SU-DHL-6 (cell line): ENCODE data around the gene GTF2F2.

Experiments
- EZH2phosphoT487 ChIP-seq: fragments of 200-600 bp; sonication (generic), shearing (Covaris generic); conservative IDR thresholded peaks from 2 replicates; pipeline ENCODE4 v1.6.1; 2018; ENCODE audit warnings: mild to moderate bottlenecking, antibody characterized with exemption, low read length, moderate library complexity, mixed read lengths
- TF ChIP-seq, protein P1 (sequence below): fragments of 200-600 bp; sonication (generic); IDR thresholded peaks from one replicate; pipeline ENCODE4 v1.5.1; 2017; ENCODE audit warnings: antibody characterized with exemption, mild to moderate bottlenecking, low read length, moderate library complexity; ENCODE audit not compliant: insufficient read depth, poor library complexity, severe bottlenecking

GRCh38 chr13:45162821-45163220, 42.5 kb downstream of the GTF2F2 start:
- TF ChIP-seq, protein P1, sequence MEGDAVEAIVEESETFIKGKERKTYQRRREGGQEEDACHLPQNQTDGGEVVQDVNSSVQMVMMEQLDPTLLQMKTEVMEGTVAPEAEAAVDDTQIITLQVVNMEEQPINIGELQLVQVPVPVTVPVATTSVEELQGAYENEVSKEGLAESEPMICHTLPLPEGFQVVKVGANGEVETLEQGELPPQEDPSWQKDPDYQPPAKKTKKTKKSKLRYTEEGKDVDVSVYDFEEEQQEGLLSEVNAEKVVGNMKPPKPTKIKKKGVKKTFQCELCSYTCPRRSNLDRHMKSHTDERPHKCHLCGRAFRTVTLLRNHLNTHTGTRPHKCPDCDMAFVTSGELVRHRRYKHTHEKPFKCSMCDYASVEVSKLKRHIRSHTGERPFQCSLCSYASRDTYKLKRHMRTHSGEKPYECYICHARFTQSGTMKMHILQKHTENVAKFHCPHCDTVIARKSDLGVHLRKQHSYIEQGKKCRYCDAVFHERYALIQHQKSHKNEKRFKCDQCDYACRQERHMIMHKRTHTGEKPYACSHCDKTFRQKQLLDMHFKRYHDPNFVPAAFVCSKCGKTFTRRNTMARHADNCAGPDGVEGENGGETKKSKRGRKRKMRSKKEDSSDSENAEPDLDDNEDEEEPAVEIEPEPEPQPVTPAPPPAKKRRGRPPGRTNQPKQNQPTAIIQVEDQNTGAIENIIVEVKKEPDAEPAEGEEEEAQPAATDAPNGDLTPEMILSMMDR: no peak
- no peak for TF ChIP-seq EZH2phosphoT487
